Spinal cord (tissue), 10 donors: ENCODE data around the gene TSTD2. TPM values are rescaled to one million over a fixed set of nuclear protein-coding genes. Genes with fewer than 3 reads are reported as not detected.
A peak's percentile ranks its signal among the peaks of the same experiment; 100 is the strongest.

Experiments used
- DNase-seq, 6 donors: peaks; one replicate each; pipeline versions ENCODE4 v3.0.0 to v3.0.0-alpha.2; 2013 to 2015; ENCODE audit warnings: low spot score in 6 of 6, low read depth in 4 of 6
- H3K27ac ChIP-seq: one replicate; pipeline ENCODE4 v1.5.1; 2013; ENCODE audit warnings: low read depth, low read length, control low read depth
- H3K27me3 ChIP-seq: one replicate; pipeline ENCODE4 v1.6.1; 2013; ENCODE audit warnings: low read length; ENCODE audit not compliant: control insufficient read depth, insufficient read depth
- H3K36me3 ChIP-seq: one replicate; pipeline ENCODE4 v1.6.1; 2013; ENCODE audit warnings: low read length; ENCODE audit not compliant: control insufficient read depth, insufficient read depth
- H3K4me1 ChIP-seq: one replicate; pipeline ENCODE4 v1.6.1; 2013; ENCODE audit warnings: low read length; ENCODE audit not compliant: control insufficient read depth, insufficient read depth
- H3K4me3 ChIP-seq: one replicate; pipeline ENCODE4 v1.5.1; 2013; ENCODE audit warnings: low read depth, low read length, control low read depth
- H3K9me3 ChIP-seq: one replicate; pipeline ENCODE4 v1.6.1; 2013; ENCODE audit warnings: low read length; ENCODE audit not compliant: control insufficient read depth, insufficient read depth
- WGBS: methylation state at CpG from one replicate; pipeline ENCODE4 v1.1.5; 2013; ENCODE audit warnings: missing lambda C conversion rate; ENCODE audit not compliant: insufficient coverage; 5-methylcytosine and 5-hydroxymethylcytosine counted together
- polyA plus RNA-seq, 2 donors: library from polyadenylated mRNA; unstranded; fragments of 120-200 nt; gene quantifications; one replicate each; pipeline ENCODE4 v1.2.1, GENCODE V29; 2013; ENCODE audit not compliant: insufficient read length in 2 of 2
- total RNA-seq, 2 donors: library from RNA; depleted of rRNA in 1 of 2; stranded (reverse); fragments of 120-200 nt in 1 of 2; fragments of >200 nt in 1 of 2; gene quantifications; one replicate each; pipeline versions ENCODE4 v1.2.3 to v1.2.4, GENCODE V29; 2013 to 2014
- donor health status: healthy.

TSTD2 gene
- total and polyA plus RNA-seq, 4 donors, result 24.5 to 32.3 (median 29.7) TPM

DNA sequence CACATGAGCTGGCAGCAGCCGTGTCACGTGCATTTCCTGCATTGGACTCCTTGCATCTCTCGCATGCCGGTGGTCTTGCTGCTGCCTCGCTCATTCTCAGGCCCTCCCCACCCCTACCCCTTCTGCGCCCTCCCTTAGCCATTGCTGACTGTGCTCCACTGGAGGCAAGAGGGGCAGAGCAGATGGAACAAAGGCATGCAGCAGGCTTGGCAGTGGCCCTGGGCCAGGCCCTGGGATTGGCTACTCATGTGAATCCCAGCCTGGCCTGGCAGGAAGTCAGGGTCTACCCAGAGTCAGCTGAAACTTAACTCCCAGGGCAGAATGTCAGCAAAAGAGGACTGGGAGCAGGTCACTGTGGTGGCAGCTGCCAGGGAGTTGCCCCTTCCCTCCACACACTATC lies 62.3 kb downstream of the TSTD2 start:
- H3K27me3 ChIP-seq, result no peaks in the 10 kb centered on the region
- WGBS, result 44% methylated on average over 6 of the region's 6 CpGs
- peaks cover 8% of the 10 kb centered on the region for H3K36me3 ChIP-seq
- no peaks in the 10 kb centered on the region for H3K9me3 ChIP-seq
- peaks cover 8% of the 10 kb centered on the region for H3K4me1 ChIP-seq
- peak in 2 of 6 donors; percentile 50 to 78 for DNase-seq
- H3K4me3 ChIP-seq, result no peak overlapping the region
- H3K27ac ChIP-seq, result no peak overlapping the region

DNA sequence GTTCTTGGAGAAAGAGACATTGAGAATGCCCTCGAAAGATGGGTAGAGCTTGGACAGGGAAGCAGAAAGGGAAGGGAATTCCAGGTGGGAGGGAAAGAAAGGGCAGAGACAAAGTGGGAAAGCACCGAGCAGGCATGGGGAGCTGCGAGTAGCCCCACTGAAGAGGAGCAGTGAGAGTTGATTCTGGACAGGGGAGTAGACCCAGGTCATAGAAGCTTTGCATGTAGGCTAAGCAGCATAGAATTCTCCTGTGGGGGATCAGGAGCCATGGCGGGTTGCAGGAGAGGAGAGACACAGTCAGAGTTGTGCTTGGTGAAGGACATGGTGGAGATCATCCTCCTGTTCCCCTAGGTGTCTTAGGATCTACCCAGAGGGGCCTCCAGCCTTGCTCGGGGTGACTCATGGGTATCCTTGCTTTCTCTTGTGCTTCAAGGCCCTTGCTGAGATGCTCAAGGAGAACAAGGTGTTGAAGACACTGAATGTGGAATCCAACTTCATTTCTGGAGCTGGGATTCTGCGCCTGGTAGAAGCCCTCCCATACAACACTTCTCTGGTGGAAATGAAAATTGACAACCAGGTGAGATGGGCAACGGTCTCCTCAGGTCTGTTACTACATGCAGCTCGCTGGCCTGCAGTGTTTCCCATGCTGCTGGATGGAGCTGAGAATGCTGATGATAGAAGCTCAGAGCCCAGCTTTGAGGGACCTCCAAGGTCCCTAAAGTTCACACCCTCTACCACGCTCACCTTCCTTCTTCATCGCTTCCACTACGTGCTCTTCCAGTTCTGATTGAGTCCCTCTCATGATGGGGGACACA lies 64.5 kb downstream of the TSTD2 start:
- H3K4me3 ChIP-seq, result no peak overlapping the region
- H3K9me3 ChIP-seq, result no peaks in the 10 kb centered on the region
- peaks cover 2% of the 10 kb centered on the region for H3K27me3 ChIP-seq
- no peak overlapping the region for H3K27ac ChIP-seq
- no peak for DNase-seq
- WGBS, result 96% methylated on average over 10 of the region's 11 CpGs
- H3K4me1 ChIP-seq, result peaks cover 16% of the 10 kb centered on the region
- H3K36me3 ChIP-seq, result peaks cover 8% of the 10 kb centered on the region

DNA sequence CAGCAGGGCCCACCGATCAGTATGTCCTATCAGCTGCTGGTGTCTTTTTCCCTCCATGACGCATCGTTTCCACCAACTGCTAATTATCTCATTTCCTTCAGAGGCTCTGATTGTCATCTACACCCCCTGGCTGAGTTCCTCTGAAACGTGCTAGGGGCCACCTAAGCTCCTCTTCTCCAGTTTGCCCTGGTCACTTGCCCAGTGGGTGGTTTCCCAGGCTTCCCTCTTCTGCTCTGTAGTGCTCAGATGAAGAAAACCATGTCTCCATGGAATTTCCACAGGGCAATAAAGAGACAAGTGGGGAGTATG lies 65.3 kb downstream of the TSTD2 start:
- Histone ChIP-seq H3K27me3 (peaks cover 2% of the 10 kb centered on the region), H3K4me3 (no peak overlapping the region), H3K4me1 (peaks cover 20% of the 10 kb centered on the region), H3K9me3 (no peaks in the 10 kb centered on the region), H3K27ac (no peak overlapping the region), H3K36me3 (peaks cover 5% of the 10 kb centered on the region)
- 76% methylated on average over 4 of the region's 4 CpGs for WGBS
- DNase-seq, result no peak

DNA sequence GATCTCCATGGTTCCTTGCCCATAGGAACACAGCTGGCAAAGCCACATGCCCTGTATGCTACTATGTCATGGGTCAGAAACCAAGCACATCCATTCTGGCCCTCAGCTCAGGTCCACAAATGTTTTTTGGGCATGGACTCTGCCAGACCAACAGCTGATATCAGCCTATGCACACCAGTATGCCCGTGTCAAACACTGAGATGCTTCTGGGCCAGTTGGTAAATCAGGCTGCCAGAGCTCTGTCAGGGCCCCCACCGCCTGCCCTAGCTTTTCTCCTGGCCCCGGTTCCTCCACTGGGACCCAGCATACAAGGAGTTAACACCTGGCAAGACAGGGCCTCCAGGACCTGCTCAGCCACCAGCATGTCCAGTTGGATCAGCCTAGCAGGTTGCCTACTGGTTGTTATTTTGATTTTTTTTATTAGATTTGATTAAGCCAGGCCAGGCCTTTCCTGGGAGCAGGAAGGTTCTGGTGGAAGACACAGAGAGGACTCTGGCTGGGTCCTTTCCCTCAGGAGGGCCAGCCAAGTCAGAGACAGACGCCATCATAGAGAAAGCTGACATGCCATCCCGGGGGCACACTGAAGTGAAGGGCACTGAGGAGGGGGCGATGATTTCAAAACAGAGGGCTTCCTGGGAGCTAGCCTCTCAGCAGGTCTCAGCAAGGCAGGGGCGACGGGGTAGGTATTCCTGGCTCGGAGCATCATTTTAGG lies 65.8 kb downstream of the TSTD2 start:
- H3K4me3 ChIP-seq, result no peak overlapping the region
- 81% methylated on average over 9 of the region's 9 CpGs for WGBS
- peaks cover 22% of the 10 kb centered on the region for H3K4me1 ChIP-seq
- H3K27ac ChIP-seq, result no peak overlapping the region
- peaks cover 3% of the 10 kb centered on the region for H3K36me3 ChIP-seq
- H3K9me3 ChIP-seq, result no peaks in the 10 kb centered on the region
- DNase-seq, result no peak
- H3K27me3 ChIP-seq, result peaks cover 2% of the 10 kb centered on the region

DNA sequence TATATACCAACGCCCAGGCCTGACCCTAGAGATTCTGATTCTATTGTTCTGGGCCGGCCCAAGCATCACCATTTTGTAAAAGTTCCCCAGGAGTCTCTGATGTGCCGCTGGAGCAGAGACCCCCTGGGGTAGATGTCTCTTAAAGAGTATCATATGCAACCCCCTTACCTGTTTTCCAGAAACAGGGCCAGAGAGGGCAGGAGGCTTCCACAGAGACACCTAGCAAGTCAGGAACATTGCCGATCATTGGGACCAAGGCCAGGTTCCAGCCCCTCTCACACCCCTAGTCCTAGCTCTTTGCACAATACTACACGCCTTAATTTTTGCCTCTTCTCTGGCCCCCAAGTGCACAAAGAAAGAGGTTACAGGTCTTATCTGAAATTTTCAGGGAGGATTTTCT lies 67.9 kb downstream of the TSTD2 start:
- Histone ChIP-seq H3K4me3 (no peak overlapping the region), H3K4me1 (peaks cover 15% of the 10 kb centered on the region), H3K9me3 (no peaks in the 10 kb centered on the region), H3K36me3 (no peaks in the 10 kb centered on the region), H3K27ac (no peak overlapping the region), H3K27me3 (peaks cover 2% of the 10 kb centered on the region)
- no peak for DNase-seq
- no CpG with 5 or more reads among the region's 5 CpGs for WGBS

DNA sequence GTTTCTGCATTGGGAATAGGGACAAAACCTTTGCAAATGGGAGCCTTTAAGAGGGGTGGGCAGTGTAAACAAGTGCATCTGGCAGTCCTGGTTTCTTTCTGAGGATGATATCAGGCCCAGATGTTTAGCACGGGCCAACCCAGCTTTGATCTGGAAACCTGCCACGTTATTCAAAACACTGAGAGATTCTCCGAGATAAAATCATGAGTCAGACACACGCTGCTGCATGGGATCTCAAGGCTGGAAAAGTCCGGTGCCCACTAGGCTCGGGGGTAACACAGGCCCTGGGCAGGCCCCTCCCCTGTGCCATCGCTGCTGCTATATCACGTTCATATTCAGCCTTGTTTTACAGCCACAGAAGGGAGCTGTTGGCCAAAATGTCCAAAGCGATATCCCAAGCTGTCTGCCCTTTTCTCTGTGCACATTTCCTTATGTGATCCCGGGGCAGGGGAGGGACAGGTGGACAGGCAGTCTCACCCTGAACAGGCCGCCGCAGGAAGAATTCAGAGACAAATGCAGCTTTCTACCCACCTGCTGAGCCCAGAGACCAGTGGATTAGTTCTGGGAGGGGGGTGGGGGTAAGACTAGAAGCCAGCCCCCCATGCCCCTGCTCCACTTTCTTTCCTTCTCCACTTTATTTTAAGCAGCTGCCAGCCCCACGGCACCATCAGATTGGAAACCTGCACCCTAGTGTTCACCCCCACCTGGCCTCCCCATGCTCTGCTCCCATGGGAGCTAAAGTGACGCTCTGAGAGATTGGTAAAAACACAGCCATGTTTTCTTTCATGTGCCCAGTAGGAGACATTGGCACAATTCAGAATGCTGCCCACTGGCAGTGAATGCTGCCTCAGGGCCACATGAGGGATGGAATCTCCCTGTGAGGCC lies 68.6 kb downstream of the TSTD2 start:
- 43% methylated on average over 12 of the region's 14 CpGs for WGBS
- peak in 2 of 6 donors; percentile 60 for DNase-seq
- no peak overlapping the region for H3K4me3 ChIP-seq
- peaks cover 2% of the 10 kb centered on the region for H3K27me3 ChIP-seq
- no peaks in the 10 kb centered on the region for H3K36me3 ChIP-seq
- no peak overlapping the region for H3K27ac ChIP-seq
- H3K4me1 ChIP-seq, result peaks cover 15% of the 10 kb centered on the region
- H3K9me3 ChIP-seq, result no peaks in the 10 kb centered on the region

DNA sequence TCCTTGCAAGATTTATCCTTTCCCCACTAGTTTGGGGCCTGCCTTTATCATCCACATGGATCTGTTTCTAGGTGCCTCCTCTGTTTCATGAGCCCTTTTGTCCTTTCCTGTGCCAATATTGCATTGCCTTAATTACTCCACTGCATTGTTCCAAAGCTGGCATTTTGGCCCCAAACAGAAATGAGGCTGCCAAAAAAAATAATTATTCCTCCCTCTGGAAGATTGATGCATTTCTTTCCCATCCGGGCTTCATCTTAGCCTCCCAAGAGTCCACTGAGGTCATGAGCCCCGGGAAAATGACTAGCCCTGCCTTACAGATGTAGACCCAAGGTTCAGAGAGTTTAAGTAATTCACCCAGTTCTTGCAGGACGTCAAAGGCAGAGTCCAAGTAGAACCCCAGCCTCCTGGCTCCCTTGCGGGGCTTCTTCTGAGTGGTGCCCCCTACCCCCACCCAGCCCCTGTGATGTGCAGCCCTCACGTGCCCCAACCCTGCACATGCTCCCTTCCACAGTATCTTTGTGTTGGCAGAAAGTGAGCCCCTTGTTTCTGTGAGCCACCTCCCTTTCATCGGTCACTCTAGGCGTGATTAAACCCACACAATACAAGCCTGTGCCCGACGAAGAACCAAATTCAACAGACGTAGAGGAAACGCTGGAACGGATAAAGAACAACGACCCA lies 69.6 kb downstream of the TSTD2 start:
- Histone ChIP-seq H3K4me3 (no peak overlapping the region), H3K27ac (no peak overlapping the region), H3K27me3 (peaks cover 2% of the 10 kb centered on the region), H3K36me3 (no peaks in the 10 kb centered on the region), H3K9me3 (no peaks in the 10 kb centered on the region), H3K4me1 (peaks cover 15% of the 10 kb centered on the region)
- WGBS, result 51% methylated on average over 7 of the region's 13 CpGs
- DNase-seq, result peak in 2 of 6 donors; percentile 66 to 74

DNA sequence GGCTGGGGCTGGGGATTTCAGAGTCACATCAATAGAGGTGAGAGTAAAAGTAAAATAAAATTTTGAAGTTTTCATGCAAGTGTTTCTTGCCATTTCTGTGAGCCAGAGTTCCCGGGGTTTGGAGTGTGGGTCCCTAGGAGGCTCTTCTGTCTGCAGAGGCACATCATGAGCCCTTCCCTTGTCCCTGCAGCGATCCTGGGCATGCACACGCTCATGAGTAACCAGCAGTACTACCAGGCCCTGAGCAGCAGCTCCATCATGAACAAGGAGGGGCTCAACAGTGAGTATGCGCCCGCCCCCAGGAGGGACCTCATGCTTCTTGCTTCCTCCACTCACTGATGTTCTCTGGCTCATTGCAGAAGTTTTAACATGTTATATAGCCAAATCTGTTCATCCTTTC lies 70.6 kb downstream of the TSTD2 start:
- Histone ChIP-seq H3K36me3 (no peaks in the 10 kb centered on the region), H3K4me1 (peaks cover 16% of the 10 kb centered on the region), H3K27me3 (peaks cover 2% of the 10 kb centered on the region), H3K9me3 (no peaks in the 10 kb centered on the region), H3K27ac (no peak overlapping the region), H3K4me3 (no peak overlapping the region)
- DNase-seq, result no peak
- 86% methylated on average over 3 of the region's 5 CpGs for WGBS

DNA sequence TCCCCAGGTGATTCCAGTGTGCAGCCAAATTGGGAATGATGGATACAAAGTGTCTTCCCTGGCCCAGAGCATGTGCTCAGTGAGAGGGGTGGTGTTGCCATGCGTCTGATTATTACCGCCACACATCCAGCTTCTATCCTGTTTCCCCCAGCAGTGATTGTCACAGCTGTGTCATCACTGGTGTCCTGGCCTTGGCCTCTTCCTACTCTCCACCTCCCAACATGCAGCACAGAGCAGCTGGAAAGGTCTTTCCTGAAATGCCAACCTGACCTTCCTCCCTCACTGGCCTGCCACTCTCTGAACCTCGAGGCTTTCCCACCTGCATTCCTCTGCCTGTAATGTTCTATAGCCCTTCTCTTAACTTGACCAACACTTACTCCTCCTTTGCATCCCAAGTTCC lies 71.7 kb downstream of the TSTD2 start:
- Histone ChIP-seq H3K4me1 (peaks cover 23% of the 10 kb centered on the region), H3K27me3 (peaks cover 2% of the 10 kb centered on the region), H3K27ac (no peak overlapping the region), H3K36me3 (no peaks in the 10 kb centered on the region), H3K4me3 (no peak overlapping the region), H3K9me3 (no peaks in the 10 kb centered on the region)
- no peak for DNase-seq
- 88% methylated on average over 3 of the region's 3 CpGs for WGBS
